NB4 (cell line): ENCODE results near the gene ZNF621.

Experiments
- POLR2A ChIP-seq: IDR thresholded peaks from 2 replicates; pipeline ENCODE4 v1.6.1; 2011; ENCODE audit warnings: mild to moderate bottlenecking; ENCODE audit not compliant: insufficient read length; ENCODE audit errors: extremely low read depth
- TF ChIP-seq, protein P1 (sequence below): IDR thresholded peaks from one replicate; pipeline ENCODE4 v1.5.1; 2012; ENCODE audit warnings: low read depth, low read length

DNA sequence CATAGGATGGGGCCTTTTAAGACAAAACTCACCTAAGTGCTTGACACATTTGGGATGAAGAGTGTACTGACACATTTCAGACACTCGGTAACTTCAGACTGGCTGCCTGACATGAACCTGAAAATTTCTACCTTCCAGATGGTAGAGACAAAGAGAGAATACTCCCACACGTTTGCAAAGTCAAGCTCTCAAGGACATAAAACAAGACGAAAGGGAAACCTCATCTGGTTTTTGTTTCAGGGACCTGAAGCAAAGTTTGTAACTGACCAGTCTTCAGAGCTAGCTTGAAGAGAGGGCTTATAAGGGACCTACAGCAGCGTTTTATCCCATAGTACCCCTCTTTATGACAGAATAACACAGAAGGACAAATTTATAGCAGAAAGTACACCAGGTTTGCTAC, 41.9 kb downstream of the ZNF621 start:
- TF ChIP-seq, protein P1, sequence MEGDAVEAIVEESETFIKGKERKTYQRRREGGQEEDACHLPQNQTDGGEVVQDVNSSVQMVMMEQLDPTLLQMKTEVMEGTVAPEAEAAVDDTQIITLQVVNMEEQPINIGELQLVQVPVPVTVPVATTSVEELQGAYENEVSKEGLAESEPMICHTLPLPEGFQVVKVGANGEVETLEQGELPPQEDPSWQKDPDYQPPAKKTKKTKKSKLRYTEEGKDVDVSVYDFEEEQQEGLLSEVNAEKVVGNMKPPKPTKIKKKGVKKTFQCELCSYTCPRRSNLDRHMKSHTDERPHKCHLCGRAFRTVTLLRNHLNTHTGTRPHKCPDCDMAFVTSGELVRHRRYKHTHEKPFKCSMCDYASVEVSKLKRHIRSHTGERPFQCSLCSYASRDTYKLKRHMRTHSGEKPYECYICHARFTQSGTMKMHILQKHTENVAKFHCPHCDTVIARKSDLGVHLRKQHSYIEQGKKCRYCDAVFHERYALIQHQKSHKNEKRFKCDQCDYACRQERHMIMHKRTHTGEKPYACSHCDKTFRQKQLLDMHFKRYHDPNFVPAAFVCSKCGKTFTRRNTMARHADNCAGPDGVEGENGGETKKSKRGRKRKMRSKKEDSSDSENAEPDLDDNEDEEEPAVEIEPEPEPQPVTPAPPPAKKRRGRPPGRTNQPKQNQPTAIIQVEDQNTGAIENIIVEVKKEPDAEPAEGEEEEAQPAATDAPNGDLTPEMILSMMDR: no peak
- TF ChIP-seq POLR2A: no peak
